CD4-positive, alpha-beta memory T cell (primary cell): ENCODE measurements around the gene CASP5. TPM values are rescaled to one million over a fixed set of nuclear protein-coding genes. Genes with fewer than 3 reads are reported as not detected.
"Not testable (repeated sequence)": the region's sequence is repeated elsewhere in the genome, so short reads cannot be mapped to it uniquely, and the experiment has no call there.

Experiments used
- CTCF ChIA-PET: fragments of 350-600 bp; sonication (Branson Sonifier 250); formaldehyde crosslinking; loops from one replicate; lab custom pipeline; 2021; ENCODE audit warnings: inconsistent platforms; ENCODE audit not compliant: partially characterized antibody; lab: Charles Lee
- POLR2A ChIA-PET: fragments of 350-600 bp; sonication (Branson Sonifier 250); formaldehyde crosslinking; loops from one replicate; lab custom pipeline; 2021; ENCODE audit not compliant: partially characterized antibody; lab: Charles Lee
- DNase-seq, 5 donors: peaks; one replicate each; pipeline versions ENCODE4 v3.0.0 to v3.0.0-alpha.2; 2020 to 2022; ENCODE audit warnings: mixed read lengths in 1 of 5
- H3K27ac ChIP-seq: one replicate; pipeline ENCODE4 v1.7.0; 2013; ENCODE audit warnings: low read depth, low read length
- H3K27me3 ChIP-seq: 2 replicates; pipeline ENCODE4 v1.7.0; 2013; ENCODE audit warnings: mild to moderate bottlenecking, low read length, moderate library complexity; ENCODE audit not compliant: insufficient read depth
- H3K36me3 ChIP-seq: 2 replicates; pipeline ENCODE4 v1.7.0; 2013; ENCODE audit warnings: mild to moderate bottlenecking, low read length, moderate library complexity; ENCODE audit not compliant: insufficient read depth
- H3K4me1 ChIP-seq: 2 replicates; pipeline ENCODE4 v1.7.0; 2013; ENCODE audit warnings: mild to moderate bottlenecking, low read length, moderate library complexity; ENCODE audit not compliant: insufficient read depth
- H3K4me3 ChIP-seq, 2 donors: one replicate each; pipeline ENCODE4 v1.7.0; 2013; ENCODE audit warnings: low read length in 2 of 2, mild to moderate bottlenecking in 1 of 2
- H3K9me3 ChIP-seq, 2 donors: one replicate each; pipeline ENCODE4 v1.7.0; 2013; ENCODE audit warnings: low read length in 2 of 2, control low read depth in 1 of 2; ENCODE audit not compliant: control insufficient read depth in 1 of 2
- H3K27ac Mint-ChIP-seq, 7 donors: one replicate each; pipeline ENCODE4 v1.8.0; 2020 to 2021; ENCODE audit warnings: mixed read lengths in 7 of 7, mild to moderate bottlenecking in 6 of 7, inconsistent platforms in 3 of 7, moderate library complexity in 3 of 7
- H3K27me3 Mint-ChIP-seq, 2 donors: one replicate each; pipeline ENCODE4 v1.8.0; 2020 to 2021; ENCODE audit warnings: mixed read lengths in 2 of 2
- H3K36me3 Mint-ChIP-seq, 2 donors: one replicate each; pipeline ENCODE4 v1.8.0; 2020 to 2021; ENCODE audit warnings: mixed read lengths in 2 of 2, inconsistent platforms in 1 of 2, mild to moderate bottlenecking in 1 of 2
- H3K4me1 Mint-ChIP-seq, 4 donors: one replicate each; pipeline ENCODE4 v1.8.0; 2020 to 2021; ENCODE audit warnings: mixed read lengths in 4 of 4, mild to moderate bottlenecking in 1 of 4
- H3K4me3 Mint-ChIP-seq, 8 donors: one replicate each; pipeline ENCODE4 v1.8.0; 2020 to 2021; ENCODE audit warnings: mixed read lengths in 8 of 8, mild to moderate bottlenecking in 7 of 8, moderate library complexity in 6 of 8, inconsistent platforms in 3 of 8
- H3K9me3 Mint-ChIP-seq, 8 donors: one replicate each; pipeline ENCODE4 v1.8.0; 2020 to 2021; ENCODE audit warnings: mixed read lengths in 8 of 8, mild to moderate bottlenecking in 5 of 8, inconsistent platforms in 3 of 8, moderate library complexity in 1 of 8
- intact Hi-C: fragments of 100-400 bp; cut with micrococcal nuclease; formaldehyde crosslinking; loops from one replicate; pipeline ENCODE4 v1.15.1; 2023
- polyA plus RNA-seq, 2 donors: library from polyadenylated mRNA; unstranded; fragments of 300-500 nt; fragmentation: Illumina TruSeq; gene quantifications; one replicate each; pipeline ENCODE4 v1.2.3, GENCODE V29; 2021
- total RNA-seq, 2 experiments: library from RNA; stranded (reverse); gene quantifications; one replicate each; pipeline ENCODE4 v1.2.3, GENCODE V29; 2021

The CASP5 gene
- total and polyA plus RNA-seq, 4 experiments from 2014 or later, result not detected

- H3K9me3 Mint-ChIP-seq, H3K27me3 Mint-ChIP-seq, DNase-seq, H3K9me3 ChIP-seq, H3K27me3 ChIP-seq: not testable (repeated sequence)
- Mint-ChIP-seq H3K4me1 (peaks cover 35 to 70% (median 49%) of the 10 kb centered on the region in 4 donors), H3K4me3 (peak overlapping the region; percentile 95 to 100 (median 98)), H3K36me3 (peaks cover 61 to 62% of the 10 kb centered on the region in 2 donors), H3K27ac (peak overlapping the region; percentile 89 to 99 (median 98))
- Histone ChIP-seq H3K27ac (peak overlapping the region; percentile 74), H3K4me3 (peak overlapping the region; percentile 60 to 64), H3K36me3 (peaks cover 20% of the 10 kb centered on the region), H3K4me1 (peaks cover 54% of the 10 kb centered on the region)
- ChIA-PET POLR2A (interaction anchor here (1.1 to 2.2 kb wide), 5 partner anchors 9 to 66 kb away, joined by 3 to 13 read pairs (median 4); partner anchors contain the start of gene CASP4), CTCF (interaction anchor here (1.3 to 1.7 kb wide), 2 partner anchors 9 to 425 kb away, joined by 4 to 7 read pairs; no protein-coding TSS in a partner anchor)
- intact Hi-C loops, result loop anchor here (5.0 to 10.0 kb wide), 3 partner anchors 33 to 1040 kb away; partner anchors contain the start of genes AASDHPPT, CASP4 and KBTBD3
Measured at GRCh38 chr11:105034388-105034787, 11.4 kb upstream of the CASP5 start.

DNA sequence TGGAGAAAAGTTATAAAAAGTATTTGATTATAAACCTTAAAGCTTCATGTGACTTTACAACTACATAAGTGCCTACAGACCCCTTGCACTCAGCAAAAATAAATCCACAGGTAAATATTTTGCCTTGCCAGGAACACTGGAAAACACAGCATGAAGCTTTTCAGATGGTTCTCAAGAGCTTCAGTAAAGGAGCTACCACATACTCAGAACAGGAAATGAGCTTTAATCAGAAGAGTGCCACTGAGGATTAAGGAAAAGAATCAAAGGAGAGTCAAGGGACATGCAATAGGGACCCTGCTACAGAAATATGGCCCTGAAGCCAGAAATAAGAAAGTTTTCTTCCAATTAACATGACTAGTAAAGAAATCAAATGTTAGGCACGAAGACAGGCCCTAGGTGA lies 10.8 kb upstream of the CASP5 start:
- H3K4me1 Mint-ChIP-seq, result peaks cover 38 to 76% (median 54%) of the 10 kb centered on the region in 4 donors
- peak overlapping the region; percentile 60 to 64 for H3K4me3 ChIP-seq
- peak in 2 of 5 donors; percentile 23 to 29 for DNase-seq

DNA sequence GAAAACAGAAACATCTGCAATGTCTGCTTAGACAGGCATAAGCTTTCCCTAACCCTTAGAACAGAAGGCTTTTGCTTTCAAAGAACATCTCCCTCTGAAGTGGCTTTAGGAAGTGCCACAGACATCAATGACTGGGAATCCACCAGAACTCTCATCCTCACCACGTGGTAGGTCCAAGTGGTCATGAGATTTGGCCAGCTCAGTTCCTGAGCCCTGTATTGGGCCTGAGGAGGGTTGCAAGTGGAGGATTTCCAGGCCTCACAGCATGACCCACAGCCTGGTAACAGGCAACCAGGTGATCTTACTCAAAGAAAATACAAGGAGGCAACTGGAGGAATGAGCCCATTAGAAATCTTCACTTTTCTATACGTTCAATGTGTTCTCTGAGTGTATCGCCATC lies 10.4 kb upstream of the CASP5 start:
- peaks cover 0 to 2% (median 0%) of the 10 kb centered on the region in 8 donors for H3K9me3 Mint-ChIP-seq
- no peak for DNase-seq
- H3K27me3 Mint-ChIP-seq, result no peaks in the 10 kb centered on the region
- CTCF ChIA-PET, result interaction anchor here (1.3 to 1.7 kb wide), 2 partner anchors 10 to 424 kb away, joined by 4 to 7 read pairs; no protein-coding TSS in a partner anchor
- H3K4me3 ChIP-seq, result peak overlapping the region; percentile 40 to 60
- no peaks in the 10 kb centered on the region for H3K9me3 ChIP-seq
- peak overlapping the region; percentile 74 for H3K27ac ChIP-seq
- peaks cover 63% of the 10 kb centered on the region for H3K4me1 ChIP-seq
- peak overlapping the region; percentile 95 to 100 (median 98) for H3K4me3 Mint-ChIP-seq
- intact Hi-C loops, result loop anchor here (1.0 to 10.0 kb wide), 4 partner anchors 12 to 1041 kb away; partner anchors contain the start of genes AASDHPPT, CARD16, CASP4 and KBTBD3
- POLR2A ChIA-PET, result interaction anchor here (1.1 to 2.2 kb wide), 6 partner anchors 8 to 67 kb away, joined by 3 to 9 read pairs (median 4); partner anchors contain the start of gene CASP4
- no peaks in the 10 kb centered on the region for H3K27me3 ChIP-seq
- H3K36me3 ChIP-seq, result peaks cover 29% of the 10 kb centered on the region
- H3K4me1 Mint-ChIP-seq, result peaks cover 37 to 77% (median 58%) of the 10 kb centered on the region in 4 donors
- peak overlapping the region; percentile 44 to 98 (median 94) for H3K27ac Mint-ChIP-seq
- H3K36me3 Mint-ChIP-seq, result peaks cover 62 to 65% of the 10 kb centered on the region in 2 donors

More for the DNA sequence above, 10.8 kb upstream of the CASP5 start:
- Mint-ChIP-seq H3K9me3 (peaks cover 0 to 2% (median 0%) of the 10 kb centered on the region in 8 donors), H3K27ac (peak overlapping the region; percentile 49 to 99 (median 97)), H3K36me3 (peaks cover 63 to 64% of the 10 kb centered on the region in 2 donors), H3K4me3 (peak overlapping the region; percentile 95 to 100 (median 98)), H3K27me3 (no peaks in the 10 kb centered on the region)
- CTCF ChIA-PET, result interaction anchor here (1.3 to 1.7 kb wide), 2 partner anchors 10 to 424 kb away, joined by 4 to 7 read pairs; no protein-coding TSS in a partner anchor
- Histone ChIP-seq H3K27ac (peak overlapping the region; percentile 74), H3K4me1 (peaks cover 60% of the 10 kb centered on the region), H3K36me3 (peaks cover 26% of the 10 kb centered on the region), H3K27me3 (no peaks in the 10 kb centered on the region), H3K9me3 (no peaks in the 10 kb centered on the region)
- POLR2A ChIA-PET, result interaction anchor here (1.1 to 2.2 kb wide), 5 partner anchors 10 to 67 kb away, joined by 3 to 9 read pairs (median 4); partner anchors contain the start of gene CASP4
- intact Hi-C loops, result loop anchor here (1.0 to 10.0 kb wide), 4 partner anchors 12 to 1041 kb away; partner anchors contain the start of genes AASDHPPT, CARD16, CASP4 and KBTBD3

GRCh38 chr11:105032495-105032894 lies 9.5 kb upstream of the CASP5 start:
- peaks cover 35% of the 10 kb centered on the region for H3K36me3 ChIP-seq
- H3K27me3 ChIP-seq, result no peaks in the 10 kb centered on the region
- no peak for DNase-seq
- POLR2A ChIA-PET, result interaction anchor here (0.9 to 2.2 kb wide), 3 partner anchors 9 to 68 kb away, joined by 3 to 9 read pairs (median 5); partner anchors contain the start of gene CARD16
- no peaks in the 10 kb centered on the region for H3K9me3 Mint-ChIP-seq
- H3K36me3 Mint-ChIP-seq, result peaks cover 59 to 66% of the 10 kb centered on the region in 2 donors
- peak overlapping the region in 5 of 7 donors; percentile 50 to 89 (median 88) for H3K27ac Mint-ChIP-seq
- H3K4me3 Mint-ChIP-seq, result peak overlapping the region; percentile 83 to 100 (median 98)
- intact Hi-C loops, result loop anchor here (5.0 to 10.0 kb wide), 3 partner anchors 35 to 1042 kb away; partner anchors contain the start of genes AASDHPPT, CASP4 and KBTBD3
- peak overlapping the region; percentile 74 for H3K27ac ChIP-seq
- peaks cover 42 to 78% (median 63%) of the 10 kb centered on the region in 4 donors for H3K4me1 Mint-ChIP-seq
- no peaks in the 10 kb centered on the region for H3K27me3 Mint-ChIP-seq
- peaks cover 69% of the 10 kb centered on the region for H3K4me1 ChIP-seq
- no peaks in the 10 kb centered on the region for H3K9me3 ChIP-seq
- peak overlapping the region; percentile 40 to 60 for H3K4me3 ChIP-seq
- CTCF ChIA-PET, result interaction anchor here (1.2 kb wide), 1 partner anchor 98 kb away, joined by 4 read pairs; no protein-coding TSS in a partner anchor

DNA sequence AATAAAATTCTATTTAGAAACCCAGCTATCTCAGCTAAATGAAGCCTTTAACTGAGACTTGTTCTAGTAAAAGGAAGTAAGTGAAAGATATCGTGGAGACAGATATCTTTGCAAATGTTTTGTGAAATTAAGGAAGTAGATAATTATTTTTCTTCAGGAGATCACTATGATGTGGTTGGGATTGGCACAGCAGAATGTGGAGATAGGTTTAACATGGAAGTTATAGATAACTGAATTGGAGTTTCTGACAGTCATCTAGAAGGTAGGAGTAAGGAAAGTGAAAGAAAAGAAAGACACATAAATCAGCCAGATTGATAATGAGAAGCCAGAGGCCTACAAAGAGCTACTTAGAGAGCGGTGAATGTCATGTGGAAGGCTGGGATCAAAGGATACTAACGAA lies 4.7 kb upstream of the CASP5 start:
- Mint-ChIP-seq H3K4me3 (peak overlapping the region in 6 of 8 donors; percentile 20 to 67 (median 49)), H3K4me1 (peaks cover 25 to 60% (median 46%) of the 10 kb centered on the region in 4 donors), H3K27me3 (no peaks in the 10 kb centered on the region), H3K36me3 (peaks cover 71 to 76% of the 10 kb centered on the region in 2 donors), H3K9me3 (no peaks in the 10 kb centered on the region), H3K27ac (peak overlapping the region in 6 of 7 donors; percentile 14 to 85 (median 58))
- ChIA-PET CTCF (interaction anchor here (1.2 kb wide), 1 partner anchor 19 kb away, joined by 3 read pairs; no protein-coding TSS in a partner anchor), POLR2A (interaction anchor here (0.6 kb wide), 1 partner anchor 230 kb away, joined by 3 read pairs; no protein-coding TSS in a partner anchor)
- intact Hi-C loops, result no loop called here
- Histone ChIP-seq H3K27me3 (no peaks in the 10 kb centered on the region), H3K36me3 (peaks cover 54% of the 10 kb centered on the region), H3K4me3 (no peak overlapping the region), H3K9me3 (no peaks in the 10 kb centered on the region), H3K4me1 (peaks cover 48% of the 10 kb centered on the region), H3K27ac (no peak overlapping the region)
- no peak for DNase-seq

GRCh38 chr11:105024394-105024793 lies 1.4 kb upstream of the CASP5 start:
- intact Hi-C loops, result no loop called here
- Mint-ChIP-seq H3K36me3 (peaks cover 44 to 47% of the 10 kb centered on the region in 2 donors), H3K9me3 (peaks cover 0 to 2% (median 0%) of the 10 kb centered on the region in 8 donors), H3K27ac (peak overlapping the region in 3 of 7 donors; percentile 6 to 62 (median 42)), H3K27me3 (no peaks in the 10 kb centered on the region), H3K4me3 (no peak overlapping the region), H3K4me1 (peaks cover 15 to 43% (median 33%) of the 10 kb centered on the region in 4 donors)
- no peaks in the 10 kb centered on the region for H3K9me3 ChIP-seq
- POLR2A ChIA-PET, result no interaction called here
- peaks cover 16% of the 10 kb centered on the region for H3K4me1 ChIP-seq
- DNase-seq, result no peak
- CTCF ChIA-PET, result no interaction called here
- H3K27me3 ChIP-seq, result no peaks in the 10 kb centered on the region
- H3K27ac ChIP-seq, result no peak overlapping the region
- no peak overlapping the region for H3K4me3 ChIP-seq
- peaks cover 34% of the 10 kb centered on the region for H3K36me3 ChIP-seq
